Stimulated activated CD4-positive, alpha-beta T cell treated with anti-CD3 and anti-CD28 coated beads, Interleukin-12 subunit alpha, Interleukin-12 subunit beta, amount 100 ng/mL, for 4 hours (primary cell): ENCODE results near the gene SH3PXD2B.
"Not testable (repeated sequence)": the region's sequence is repeated elsewhere in the genome, so short reads cannot be mapped to it uniquely, and the experiment has no call there.

ENCODE experiments used
- DNase-seq: peaks from one replicate; pipeline ENCODE4 v3.0.0-alpha.2; 2020

SH3PXD2B gene

DNA sequence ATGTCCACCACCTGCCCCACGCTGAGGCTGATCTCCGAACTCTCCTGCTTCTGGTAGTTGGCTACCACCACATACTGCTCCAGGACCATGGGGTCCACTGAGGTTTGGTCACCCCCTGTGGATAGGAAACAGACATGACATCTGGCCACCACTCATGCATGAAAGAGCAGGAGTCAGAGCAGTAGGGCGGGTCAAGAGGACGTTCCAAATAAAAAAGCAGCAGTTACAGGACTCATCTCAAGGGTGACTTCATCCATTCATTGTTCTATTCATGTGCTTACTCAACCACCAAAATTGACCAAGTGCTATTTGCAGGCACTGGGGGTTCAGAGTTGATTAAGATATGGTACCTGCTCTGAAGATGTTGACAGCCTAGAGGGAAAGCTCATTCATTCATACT, 91.6 kb downstream of the SH3PXD2B start:
- DNase-seq = no peak

DNA sequence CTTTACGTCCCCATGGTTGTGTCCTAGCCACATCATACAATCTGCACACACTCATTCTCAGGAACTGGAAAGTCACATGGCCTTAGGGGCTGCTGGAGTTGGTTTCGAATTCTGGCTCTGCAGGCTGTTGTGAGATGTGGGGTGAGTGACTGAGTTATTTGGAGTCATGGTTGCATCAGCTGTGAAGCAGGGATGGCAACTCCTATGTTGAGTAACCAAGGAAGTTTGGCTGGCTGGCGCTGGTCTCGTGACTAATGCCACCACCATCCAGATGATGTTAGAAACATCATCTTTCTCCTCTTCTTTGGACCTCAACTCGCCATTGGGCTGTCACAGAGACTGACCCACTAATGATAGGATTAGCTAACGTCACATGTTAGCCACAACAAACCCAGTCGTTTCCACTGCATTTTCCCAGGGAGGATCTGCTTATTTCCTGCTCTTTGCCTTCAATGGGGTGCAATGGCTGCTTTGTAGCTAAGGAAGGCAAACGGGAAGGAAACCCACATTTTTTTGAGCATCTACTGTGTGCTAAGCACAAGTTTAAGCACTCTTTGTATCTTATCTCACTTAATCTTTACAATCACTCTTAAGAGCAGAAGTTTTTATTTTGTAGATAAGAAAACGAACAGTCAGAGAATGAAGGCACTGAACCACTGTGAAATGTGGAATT, 92.6 kb downstream of the SH3PXD2B start:
- no peak for DNase-seq

DNA sequence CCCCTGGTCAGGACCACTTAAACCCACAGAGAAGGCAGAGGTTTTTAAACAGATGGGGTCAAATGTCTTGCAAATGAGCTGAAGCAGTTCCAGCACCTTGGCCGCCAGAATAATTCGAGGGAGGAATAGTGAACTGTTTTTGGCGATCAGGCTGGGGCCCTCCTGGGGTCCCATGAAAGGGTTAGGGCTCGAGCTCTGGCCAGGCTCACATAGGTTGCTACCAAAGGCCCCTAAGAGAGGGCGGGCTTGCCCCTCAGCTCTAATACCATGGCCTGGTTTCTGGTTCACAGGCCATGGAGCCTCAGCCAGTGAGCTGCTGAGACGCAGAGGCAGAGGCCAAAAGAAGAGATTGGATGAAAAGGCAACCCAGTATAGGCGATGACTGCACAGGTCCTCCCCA, 96.0 kb downstream of the SH3PXD2B start:
- DNase-seq = no peak

DNA sequence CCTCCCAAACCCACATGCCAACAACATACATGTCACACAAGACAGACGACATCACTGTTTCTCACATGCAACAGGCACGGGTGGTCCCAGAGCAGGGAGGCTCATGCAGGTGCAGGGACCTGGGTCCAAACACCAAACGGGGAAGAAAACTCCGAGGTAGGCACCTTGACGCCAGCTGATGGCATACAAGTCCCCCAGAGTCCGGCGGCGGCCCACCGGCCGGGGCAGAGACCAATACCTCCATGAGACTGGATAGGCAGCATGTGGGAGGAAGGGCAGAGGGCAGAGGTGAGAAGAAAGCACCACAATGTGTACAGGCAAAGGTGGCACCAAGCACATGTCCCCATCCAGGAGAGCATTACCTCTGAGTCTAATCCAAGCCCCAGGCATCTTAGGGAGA, 97.8 kb downstream of the SH3PXD2B start:
- no peak for DNase-seq

DNA sequence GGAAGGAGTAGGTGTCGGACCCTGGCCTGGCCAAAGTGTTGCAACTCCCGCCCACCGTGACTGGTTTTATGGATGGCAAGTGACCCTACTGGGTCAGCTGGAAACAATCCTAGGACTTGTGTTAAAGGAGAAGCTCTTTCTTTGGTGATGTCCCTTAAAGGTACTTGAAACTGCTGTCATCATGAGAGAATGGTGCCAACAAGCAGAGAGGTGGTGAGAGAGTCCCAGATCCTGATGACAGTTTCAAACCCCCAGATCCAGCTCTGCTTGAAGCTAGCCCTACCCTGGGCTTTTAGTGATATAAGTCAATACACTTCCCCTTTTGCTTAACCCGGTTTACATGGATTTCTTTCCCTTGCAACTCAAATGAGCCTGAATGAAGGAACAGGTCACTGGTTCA, 98.3 kb downstream of the SH3PXD2B start:
- DNase-seq = no peak

DNA sequence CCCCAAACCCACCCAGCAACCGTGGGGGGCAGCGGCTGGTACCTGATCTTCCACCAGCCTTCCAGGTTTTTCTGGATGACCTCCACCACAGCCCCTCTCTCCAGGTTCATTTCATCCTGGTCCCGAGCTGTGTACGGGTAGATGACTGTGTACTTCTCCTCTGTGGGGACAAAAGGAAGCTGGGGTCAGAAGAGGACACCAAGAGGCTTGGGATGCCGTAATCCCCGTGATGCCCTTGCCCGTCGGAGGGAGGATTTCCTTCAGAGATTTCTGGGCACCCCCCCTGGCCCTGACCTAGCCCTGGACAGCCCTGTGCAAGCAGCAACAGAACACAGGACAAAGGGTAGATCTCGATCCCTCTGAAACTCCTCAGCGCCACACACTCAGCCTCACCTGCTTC, 100.5 kb downstream of the SH3PXD2B start:
- DNase-seq = no peak

DNA sequence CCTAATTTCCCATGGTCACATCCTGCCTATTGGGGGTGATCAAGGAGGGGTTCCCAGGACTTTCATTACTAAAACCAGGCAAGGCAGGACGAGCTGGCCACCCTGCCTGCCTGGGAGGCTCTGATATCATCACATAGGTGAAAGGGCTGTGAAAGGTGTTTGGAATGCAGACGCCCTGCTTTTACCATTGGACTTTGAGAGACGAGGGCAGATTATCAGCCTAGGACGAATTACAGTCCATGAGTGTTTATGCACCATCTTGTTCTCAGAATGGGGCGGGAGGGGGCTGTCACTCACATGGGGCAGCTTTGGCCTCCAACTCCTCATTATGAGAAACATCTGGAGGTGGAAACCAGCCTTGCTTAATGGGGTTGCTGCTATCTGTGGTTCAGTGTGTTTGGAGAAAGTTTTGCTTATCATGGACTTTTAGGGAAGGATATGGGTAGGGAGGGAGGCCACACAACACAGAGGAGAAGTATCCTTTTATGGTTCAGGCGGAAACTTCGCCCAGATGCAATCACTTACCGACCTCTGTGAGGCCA, 101.0 kb downstream of the SH3PXD2B start:
- DNase-seq = no peak

DNA sequence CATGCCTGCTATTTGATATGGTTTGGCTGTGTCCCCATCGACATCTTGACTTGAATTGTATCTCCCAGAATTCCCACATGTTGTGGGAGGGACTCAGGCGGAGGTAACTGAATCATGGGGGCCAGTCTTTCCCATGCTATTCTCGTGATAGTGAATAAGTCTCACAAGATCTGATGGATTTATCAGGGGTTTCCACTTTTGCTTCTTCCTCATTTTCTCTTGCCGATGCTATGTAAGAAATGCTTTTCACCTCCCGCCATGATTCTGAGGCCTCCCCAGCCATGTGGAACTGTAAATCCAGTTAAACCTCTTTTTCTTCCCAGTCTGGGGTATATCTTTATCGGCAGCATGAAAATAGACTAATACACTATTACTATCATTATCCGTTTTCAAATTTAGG, 101.8 kb downstream of the SH3PXD2B start:
- DNase-seq = not testable (repeated sequence)

DNA sequence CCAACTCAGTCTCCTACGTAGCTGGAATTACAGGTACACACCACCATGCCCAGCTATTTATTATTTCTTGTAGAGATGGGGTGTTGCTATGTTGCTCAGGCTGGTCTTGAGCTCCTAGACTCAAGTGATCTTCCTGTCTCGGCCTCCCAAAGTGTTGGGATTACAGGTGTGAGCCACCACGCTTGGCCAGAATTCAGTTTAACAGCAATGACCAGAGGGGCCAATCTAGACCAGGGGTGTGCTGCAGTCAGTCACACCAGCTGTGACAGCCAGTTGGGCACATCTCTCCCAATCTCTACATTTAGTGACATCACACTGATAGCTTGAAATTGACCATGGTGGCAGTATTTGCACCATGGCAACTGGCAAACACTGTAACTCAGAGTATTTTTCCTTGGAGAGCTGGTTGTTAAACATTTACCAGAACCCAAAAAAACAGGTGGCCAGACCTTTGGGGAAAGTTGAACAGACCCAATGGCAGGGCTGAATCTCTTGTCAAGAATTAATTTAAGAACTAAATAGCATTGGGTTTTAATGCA, 103.0 kb downstream of the SH3PXD2B start:
- DNase-seq = no peak

DNA sequence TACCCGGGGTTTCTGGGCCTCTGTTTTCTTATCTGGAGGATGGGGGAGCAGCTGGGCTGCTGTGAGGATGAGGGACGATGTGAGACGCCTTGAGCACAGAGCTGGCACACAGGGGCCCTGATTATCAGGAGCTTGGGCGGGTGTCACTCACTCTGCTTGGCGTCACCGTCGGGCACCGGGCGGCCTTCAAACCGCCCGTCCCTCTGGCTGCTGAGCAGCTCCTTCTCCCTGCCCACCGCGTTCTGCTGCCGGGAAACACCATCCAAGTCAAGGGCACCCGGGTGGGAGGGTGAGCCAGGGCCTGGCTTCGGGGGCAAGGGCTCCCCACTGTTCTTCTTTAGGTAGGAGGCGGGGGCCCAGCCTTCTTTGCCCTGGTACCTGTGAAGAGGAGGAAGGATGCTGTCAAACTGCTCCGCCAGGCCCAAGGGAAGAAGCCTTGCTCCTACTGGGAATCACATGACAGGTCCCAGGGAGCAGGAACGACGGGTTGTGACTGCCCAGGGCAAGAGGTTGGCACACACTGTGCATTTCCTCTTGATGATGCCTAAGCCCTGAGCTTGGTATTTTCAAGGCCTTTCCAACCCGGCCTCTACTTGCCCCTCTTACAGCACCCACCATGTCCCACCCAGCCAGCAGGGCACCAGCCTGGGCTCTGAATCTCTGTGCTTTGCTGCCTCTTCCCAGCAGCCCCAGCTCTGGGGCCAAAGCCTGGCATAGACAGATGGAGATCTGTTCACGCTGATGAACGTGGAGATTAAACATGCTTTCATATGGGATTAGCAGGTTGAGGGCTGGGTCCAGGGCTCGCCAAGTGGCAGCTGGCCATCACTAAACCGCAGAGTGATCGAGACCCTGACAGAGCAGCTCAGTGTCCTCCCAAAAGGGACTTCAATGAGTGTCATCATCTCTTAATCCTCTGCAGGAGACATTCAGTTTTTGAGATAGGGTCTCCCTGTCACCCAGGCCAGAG, 103.8 kb downstream of the SH3PXD2B start:
- DNase-seq = no peak

DNA sequence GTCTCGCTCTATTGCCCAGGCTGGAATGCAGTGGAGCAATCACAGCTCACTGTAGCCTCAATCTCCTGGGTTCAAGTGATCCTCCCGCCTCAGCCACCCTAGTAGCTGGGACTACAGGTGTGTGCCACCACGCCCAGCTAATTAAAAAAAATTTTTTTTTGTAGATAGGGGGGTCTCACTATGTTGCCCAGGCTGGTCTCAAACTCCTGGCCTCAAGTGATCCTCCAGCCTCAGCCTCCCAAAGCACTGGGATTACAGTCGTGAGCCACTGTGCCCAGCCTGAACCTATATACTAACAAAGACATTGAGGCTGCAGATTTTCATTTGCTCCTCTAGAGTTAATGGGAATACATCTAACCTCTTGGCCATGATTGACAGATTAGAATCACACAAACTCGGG, 105.6 kb downstream of the SH3PXD2B start:
- DNase-seq = not testable (repeated sequence)

DNA sequence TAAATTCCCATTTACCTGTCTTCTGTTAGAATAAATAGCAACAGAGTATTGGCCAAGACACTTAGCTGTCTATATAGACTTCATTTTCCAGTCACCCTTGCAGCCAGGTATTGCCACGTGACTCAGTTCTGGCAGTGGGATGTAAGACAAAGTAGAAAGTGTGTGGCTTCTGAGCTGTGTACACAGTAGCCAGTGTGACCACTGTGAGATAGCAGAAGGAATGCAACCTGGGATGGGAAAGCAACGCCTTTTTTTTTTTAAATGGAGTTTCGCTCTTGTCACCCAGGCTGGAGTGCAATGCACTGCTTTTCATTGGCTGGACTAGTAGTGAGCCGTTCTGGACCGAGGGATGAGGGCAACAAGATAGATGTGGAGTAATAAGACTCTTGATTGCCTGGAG, 106.2 kb downstream of the SH3PXD2B start:
- DNase-seq = no peak

DNA sequence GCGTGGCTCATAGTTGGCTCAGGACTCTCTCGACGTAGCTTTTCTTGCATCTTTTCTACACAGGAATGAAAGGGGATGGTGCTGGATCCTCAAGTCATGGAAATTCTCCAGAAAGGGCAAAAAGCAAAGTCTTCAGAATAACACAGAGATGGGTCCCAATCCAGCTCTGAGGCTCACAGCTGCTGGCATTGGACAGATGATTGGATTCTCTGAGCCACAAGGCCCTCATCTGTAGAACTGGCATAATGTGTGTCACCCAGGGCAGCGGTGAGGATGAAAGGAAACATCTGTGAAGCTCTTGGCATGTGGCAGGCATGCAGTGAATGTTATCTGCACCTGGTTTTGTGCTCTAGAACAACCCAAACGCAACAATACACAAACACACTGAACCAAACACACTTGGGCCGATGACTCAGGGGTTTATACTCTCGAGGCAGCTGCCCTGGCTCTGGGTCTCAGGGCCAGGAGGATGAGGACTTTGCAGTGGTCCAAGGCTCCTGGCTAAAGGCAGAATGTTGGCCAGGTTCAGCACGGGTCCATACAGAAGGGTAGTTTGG, 106.8 kb downstream of the SH3PXD2B start:
- DNase-seq = no peak

DNA sequence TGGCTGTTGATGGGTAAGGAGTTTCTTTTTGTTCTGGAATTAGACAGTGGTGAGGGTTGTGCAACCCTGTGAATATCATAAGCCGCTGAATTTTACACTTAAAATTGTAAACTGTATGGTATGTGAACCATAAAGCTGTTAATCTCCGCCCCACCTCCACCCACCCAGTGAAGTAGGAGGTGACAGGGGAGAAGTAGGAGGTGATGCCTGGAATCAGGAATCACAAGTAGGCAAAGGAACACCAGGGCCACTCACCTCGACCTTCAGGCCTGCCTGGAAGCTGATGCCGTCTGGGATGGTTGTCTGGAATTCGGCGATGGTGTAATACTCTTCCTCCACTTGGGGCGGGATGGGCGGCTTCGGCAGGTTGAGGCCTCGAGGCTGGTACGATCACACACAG, 108.4 kb downstream of the SH3PXD2B start:
- DNase-seq = no peak

DNA sequence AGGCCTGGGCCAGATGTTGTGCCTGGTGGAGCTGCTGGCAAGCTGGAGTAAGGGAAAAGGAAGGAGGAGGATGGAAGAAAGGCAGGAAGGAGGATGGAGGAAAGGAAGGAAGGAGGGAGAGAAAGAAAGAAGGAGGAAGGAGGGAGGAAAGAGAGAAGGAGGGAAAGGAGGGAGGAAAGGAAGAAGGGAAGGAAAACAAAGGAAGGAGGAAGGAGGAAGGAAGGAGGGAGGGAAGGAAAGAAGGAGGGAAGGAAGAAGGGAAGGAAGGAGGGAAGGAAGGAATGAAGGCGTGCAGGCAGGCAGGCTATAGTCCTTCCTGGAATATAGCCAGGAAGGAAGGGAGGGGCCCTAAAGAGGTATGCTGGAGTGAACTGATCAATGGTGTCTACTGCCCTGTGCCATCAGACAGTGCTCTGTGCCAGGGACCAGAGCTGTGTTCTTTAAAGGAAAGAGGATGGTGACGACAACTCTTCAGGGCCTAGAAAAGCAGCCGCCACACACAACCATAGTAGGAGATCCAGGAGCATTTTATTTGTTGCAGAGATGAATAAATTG, 109.4 kb downstream of the SH3PXD2B start:
- no peak for DNase-seq

DNA sequence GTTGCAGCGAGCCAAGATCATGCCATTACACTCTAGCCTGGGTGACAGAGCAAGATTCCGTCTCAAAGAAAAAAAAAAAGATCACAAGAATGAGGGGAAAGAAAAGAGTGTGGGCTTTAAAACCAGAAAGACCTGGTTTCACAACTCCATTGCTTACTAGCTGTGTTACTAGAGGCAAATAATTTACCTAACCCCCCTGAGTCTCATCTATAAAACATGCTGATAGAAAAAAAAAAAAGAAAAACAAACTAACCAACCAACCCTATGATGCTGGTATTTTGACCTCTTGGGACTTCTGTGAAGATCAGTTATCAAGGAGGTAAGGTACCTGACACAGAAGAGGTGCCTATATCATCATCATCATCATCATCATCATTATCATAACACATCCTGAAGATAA, 110.6 kb downstream of the SH3PXD2B start:
- DNase-seq = no peak

DNA sequence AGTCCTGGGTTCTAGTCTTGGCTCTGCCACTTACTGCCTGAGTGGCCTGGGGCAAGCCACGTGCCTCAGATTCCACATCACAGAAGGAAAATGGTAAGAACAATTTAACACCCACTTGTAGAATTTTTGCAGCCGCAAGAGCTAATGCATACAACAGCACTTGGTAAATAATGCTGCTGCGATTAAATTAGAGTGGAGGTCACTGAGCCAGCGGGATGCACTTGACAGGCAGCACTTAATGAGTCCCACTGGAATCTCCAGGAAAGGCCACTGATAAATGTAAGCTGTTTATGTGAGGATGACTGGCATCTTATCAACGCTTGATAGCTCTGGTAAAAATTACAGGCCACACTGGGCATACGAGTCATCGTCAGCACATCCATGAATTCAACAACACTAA, 111.4 kb downstream of the SH3PXD2B start:
- DNase-seq = no peak

DNA sequence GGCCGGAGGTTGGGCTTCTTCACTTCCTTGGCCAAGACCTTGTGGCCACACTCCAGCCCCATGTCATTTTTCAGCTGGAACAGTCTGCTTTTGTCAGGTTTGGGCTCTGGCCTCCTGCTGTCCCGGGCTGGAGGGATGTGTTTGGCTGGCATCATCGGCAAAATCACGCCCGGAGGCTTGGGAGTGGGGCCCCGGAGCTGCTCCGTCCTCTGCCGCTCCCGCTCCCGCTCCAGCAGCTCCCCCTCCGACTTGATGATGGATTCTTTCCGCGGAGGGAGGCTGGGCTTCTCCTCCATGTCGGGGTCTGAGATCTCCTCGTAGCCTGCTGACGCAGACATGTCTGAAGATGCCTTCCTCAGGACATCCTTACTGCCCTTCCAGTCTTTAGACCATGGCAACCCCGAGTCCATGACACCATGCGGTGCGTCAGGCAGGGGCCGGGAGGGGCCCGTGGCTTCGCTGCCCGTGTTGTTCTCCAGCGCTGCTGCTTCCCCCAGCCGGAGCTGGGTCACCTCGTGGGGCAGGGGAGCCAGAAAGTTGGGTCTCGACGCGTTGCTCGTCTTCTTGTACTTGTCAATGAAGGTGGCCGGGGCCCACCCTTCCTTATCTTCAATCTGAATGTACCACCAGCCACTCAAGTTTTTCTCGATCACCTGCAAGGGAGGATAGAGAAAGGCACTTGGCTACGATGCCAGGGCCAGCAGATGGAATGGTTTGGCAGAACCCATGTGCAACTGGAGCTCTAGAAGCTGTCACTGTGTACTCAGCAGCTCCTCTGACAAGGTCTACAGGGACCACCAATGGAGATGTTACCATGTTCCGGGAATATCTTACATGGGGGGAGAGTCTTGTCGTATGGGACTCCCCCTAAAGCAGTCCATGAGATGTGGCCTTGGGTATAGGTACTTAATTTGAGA, 114.8 kb downstream of the SH3PXD2B start:
- no peak for DNase-seq

DNA sequence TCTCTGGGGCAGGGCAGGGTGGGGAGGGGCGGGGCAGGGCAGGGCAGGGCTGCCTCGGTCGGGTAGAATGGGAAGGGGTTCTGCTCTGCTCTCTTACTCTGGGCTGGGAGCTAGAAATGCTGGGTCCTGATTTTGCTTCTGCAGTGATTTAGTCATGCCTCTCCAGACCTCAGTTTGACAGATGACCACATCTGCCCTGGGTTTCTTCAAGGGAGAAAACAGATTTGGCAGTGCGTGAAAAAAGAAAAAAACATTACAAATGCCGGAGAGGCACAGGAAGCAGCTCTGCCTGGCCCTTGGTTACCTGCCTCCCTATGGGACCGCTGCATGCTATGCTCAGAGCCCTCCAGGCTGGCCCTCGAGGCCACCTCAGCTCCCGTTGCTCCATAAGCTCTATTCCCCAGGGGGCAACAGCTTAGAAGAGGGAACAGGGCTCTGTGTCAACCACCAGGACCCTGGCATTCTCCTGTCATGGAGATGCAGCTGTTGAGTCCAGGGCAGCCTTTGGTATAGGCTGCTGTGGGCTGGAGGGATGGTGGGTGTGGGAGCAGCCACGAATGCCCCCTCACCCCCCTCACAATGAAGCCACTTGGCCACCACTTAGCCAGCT, 117.5 kb downstream of the SH3PXD2B start:
- DNase-seq = no peak

DNA sequence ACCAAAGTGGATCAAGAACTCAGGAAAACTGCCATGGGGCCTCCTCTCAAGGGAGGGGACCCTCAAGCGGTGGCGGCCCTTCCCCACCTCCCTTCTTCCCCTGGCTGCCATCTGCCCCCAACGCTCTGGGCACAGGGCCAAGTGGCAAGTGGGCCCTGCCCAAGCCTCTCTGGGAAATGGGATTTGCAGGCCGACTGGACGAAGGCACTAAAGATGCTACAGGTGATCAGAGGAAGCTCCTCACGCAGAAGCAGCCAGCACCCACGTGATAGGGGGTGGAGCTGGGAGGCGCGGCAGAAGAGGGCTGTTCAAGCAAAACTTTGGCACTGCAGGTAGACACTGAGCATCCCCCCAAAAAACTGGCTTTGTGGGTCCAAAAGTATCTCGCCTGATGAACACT, 118.1 kb downstream of the SH3PXD2B start:
- no peak for DNase-seq

DNA sequence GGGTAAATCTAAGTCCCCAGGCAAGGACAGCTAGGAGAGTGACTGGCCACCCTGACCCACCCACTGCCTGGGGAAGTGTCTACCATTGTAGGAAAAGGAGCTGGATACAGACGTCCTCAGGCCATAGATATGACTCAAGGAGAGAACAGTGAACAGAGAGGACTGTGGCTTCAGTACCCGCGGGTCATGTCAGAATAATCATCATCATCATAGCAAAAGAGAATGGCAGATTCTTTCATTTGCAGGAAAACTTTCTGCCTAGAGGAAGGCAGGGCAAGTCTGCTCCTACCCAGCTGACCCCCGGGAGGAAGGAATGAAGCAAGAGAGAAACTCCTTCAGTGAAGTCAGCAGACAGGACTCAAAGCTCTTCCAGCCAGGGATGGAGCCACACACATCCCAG, 118.6 kb downstream of the SH3PXD2B start:
- DNase-seq = no peak

DNA sequence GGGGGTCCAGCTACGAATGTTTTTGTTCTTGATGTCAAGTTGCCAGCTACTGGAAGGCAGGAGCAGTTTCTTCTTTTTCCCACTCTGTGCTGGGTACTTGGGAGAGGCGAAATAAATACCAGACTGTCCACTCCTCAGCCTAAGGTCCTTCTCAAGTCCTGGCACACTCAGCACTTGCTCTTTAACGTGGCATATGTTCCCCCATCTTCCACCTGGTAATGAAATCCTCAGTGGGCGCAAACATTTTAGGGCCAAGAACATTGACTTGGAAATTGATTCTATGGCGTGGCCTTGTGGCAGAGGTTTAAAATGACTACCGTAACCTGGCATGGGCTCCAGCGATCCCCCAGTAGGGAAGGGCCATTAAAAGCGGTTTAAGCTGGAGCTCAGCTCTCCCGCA, 119.7 kb downstream of the SH3PXD2B start:
- no peak for DNase-seq
